Measurements from ENCODE around the gene F3.

F3 gene

GRCh38 chr1:94528299-94528698, 13.3 kb downstream of the F3 start:
- no peak for DNase-seq (ENCODE audit: low spot score)

GRCh38 chr1:94527447-94528031, 14.0 kb downstream of the F3 start:
- DNase-seq (ENCODE audit: low spot score): no peak

GRCh38 chr1:94526152-94526980, 15.2 kb downstream of the F3 start:
- DNase-seq (ENCODE audit: low spot score): no peak

GRCh38 chr1:94524531-94524930, 17.0 kb downstream of the F3 start:
- DNase-seq (ENCODE audit: low spot score): no peak

- DNase-seq (ENCODE audit: low spot score): peak; percentile 27
Observed at GRCh38 chr1:94522304-94522703, 19.3 kb downstream of the F3 start.

- DNase-seq (ENCODE audit: low spot score): no peak
Observed at GRCh38 chr1:94519351-94519750, 22.2 kb downstream of the F3 start.

GRCh38 chr1:94515296-94515947, 26.1 kb downstream of the F3 start:
- DNase-seq (ENCODE audit: low spot score): no peak

GRCh38 chr1:94514095-94514727, 27.3 kb downstream of the F3 start:
- peak; percentile 20 for DNase-seq (ENCODE audit: low spot score)

GRCh38 chr1:94512816-94513215, 28.7 kb downstream of the F3 start:
- no peak for DNase-seq (ENCODE audit: low spot score)

- DNase-seq (ENCODE audit: low spot score): no peak
Observed at GRCh38 chr1:94504601-94505000, 37.0 kb downstream of the F3 start.

GRCh38 chr1:94503153-94503552, 38.4 kb downstream of the F3 start:
- no peak for DNase-seq (ENCODE audit: low spot score)

- no peak for DNase-seq (ENCODE audit: low spot score)
Observed at GRCh38 chr1:94501935-94502334, 39.6 kb downstream of the F3 start.

- no peak for DNase-seq (ENCODE audit: low spot score)
Observed at GRCh38 chr1:94501426-94501825, 40.1 kb downstream of the F3 start.

- no peak for DNase-seq (ENCODE audit: low spot score)
Observed at GRCh38 chr1:94496076-94496755, 45.3 kb downstream of the F3 start.

- no peak for DNase-seq (ENCODE audit: low spot score)
Observed at GRCh38 chr1:94490556-94490955, 51.0 kb downstream of the F3 start.

- no peak for DNase-seq (ENCODE audit: low spot score)
Observed at GRCh38 chr1:94486990-94487389, 54.6 kb downstream of the F3 start.

GRCh38 chr1:94481473-94481933, 60.1 kb downstream of the F3 start:
- peak; percentile 50 for DNase-seq (ENCODE audit: low spot score)

- DNase-seq (ENCODE audit: low spot score): no peak
Observed at GRCh38 chr1:94479682-94480081, 61.9 kb downstream of the F3 start.
